Activated T-cell treated with anti-CD3 and anti-CD28 coated beads for 1 hour (primary cell): ENCODE data around the gene ADD2.
A peak's percentile ranks its signal among the peaks of the same experiment; 100 is the strongest.
"Not testable (repeated sequence)": the region's sequence is repeated elsewhere in the genome, so short reads cannot be mapped to it uniquely, and the experiment has no call there.

Source experiments
- DNase-seq: peaks from one replicate; pipeline ENCODE4 v3.0.0-alpha.2; 2020; ENCODE audit warnings: low read depth

The ADD2 gene

GRCh38 chr2:70673041-70673647 lies 94.9 kb downstream of the ADD2 start:
- DNase-seq, result no peak

GRCh38 chr2:70671092-70671675 lies 96.8 kb downstream of the ADD2 start:
- DNase-seq, result no peak

DNA sequence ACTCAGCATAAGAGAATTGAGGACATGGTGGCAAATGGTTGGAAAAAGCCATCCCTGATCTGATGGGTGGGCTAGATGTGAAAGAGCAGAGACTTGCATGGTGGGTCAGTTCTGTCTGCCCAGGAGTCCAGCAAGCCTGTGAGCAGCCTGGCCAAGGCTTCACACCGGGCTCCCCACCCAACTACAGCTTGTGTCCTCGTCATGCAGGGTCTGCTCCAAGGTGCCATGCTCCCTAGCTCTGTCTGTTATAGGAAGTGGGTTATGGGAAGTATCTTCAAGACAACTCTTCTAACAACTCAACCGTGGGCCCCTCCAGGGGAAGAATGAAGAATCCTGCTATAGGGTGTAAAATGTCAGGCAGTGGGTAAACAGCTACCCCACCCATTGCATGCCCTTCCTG lies 97.4 kb downstream of the ADD2 start:
- no peak for DNase-seq

- DNase-seq, result no peak
Observed at GRCh38 chr2:70670202-70670601, 97.8 kb downstream of the ADD2 start.

DNA sequence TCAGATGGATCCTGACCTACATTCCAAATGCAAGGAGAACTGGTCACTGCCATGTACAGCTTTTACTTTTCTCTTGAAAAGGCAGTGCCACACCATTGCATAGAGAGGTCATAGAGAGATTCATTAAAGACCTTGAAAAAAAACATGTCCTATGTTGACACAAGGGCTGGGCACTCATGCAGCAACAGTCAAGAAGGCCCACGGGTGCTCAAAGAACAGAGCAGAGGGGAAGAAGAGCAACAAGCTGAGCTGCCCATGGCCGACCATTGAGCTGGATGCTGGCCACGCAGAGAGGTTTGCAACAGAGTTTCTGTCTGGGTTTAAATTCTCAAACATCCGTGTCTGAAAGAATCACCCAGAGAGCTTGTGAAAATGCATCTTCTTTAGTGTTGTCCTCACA lies 99.1 kb downstream of the ADD2 start:
- DNase-seq, result no peak

DNA sequence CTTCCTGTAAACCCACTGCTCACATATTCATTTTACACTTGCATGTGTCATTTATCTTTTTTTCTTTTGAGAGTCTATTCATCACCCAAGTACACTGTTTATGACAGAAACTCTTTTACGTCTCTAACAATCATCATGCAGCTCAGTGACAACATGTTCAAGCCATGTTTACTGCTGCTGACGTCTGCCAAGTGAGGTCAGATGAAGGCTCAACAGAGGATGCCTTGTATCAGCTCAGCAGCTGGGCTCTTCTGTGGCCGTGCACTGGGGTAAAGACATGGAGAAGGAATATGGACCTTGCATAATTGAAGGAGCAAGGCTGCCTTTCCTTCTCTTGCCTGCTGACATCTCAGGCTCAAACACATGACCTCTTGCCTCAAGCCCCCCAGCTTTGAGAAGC lies 99.6 kb downstream of the ADD2 start:
- no peak for DNase-seq

GRCh38 chr2:70664525-70664924 lies 103.5 kb downstream of the ADD2 start:
- no peak for DNase-seq

- DNase-seq, result no peak
Observed at GRCh38 chr2:70663411-70663810, 104.6 kb downstream of the ADD2 start.

- no peak for DNase-seq
Observed at GRCh38 chr2:70659551-70659950, 108.4 kb downstream of the ADD2 start.

GRCh38 chr2:70658476-70658875 lies 109.5 kb downstream of the ADD2 start:
- DNase-seq, result no peak

- DNase-seq, result no peak
Observed at GRCh38 chr2:70657246-70657645, 110.8 kb downstream of the ADD2 start.

DNA sequence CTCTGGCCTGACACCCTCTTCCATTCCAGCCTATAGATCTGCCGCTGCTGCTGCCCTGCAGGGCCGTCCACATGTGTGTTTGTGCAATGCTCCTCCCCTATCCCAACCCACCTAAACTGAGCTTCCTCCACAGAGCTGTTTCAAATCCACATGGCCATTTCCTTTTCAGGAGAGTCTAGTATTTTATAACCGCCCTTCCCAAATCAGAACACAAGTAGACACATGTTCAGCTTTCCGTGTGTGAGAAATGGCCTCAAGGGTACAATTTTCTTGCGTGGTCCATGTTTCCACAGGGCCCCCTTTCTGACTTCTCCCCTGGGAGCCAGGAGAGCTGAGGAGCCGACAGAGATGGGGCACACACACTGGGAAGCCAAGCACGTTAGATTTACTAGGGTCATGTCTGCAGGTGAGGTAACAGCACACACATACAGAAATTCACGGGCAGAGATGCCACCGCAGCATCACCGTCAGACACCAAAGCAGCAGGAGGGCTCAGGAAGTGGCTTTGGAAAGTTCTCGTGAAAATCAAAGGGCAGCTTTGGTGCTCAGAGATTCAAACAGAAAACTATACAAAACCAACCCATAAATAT lies 111.5 kb downstream of the ADD2 start:
- DNase-seq, result peak; percentile 14

GRCh38 chr2:70655786-70656185 lies 112.2 kb downstream of the ADD2 start:
- no peak for DNase-seq

- not testable (repeated sequence) for DNase-seq
Observed at GRCh38 chr2:70655211-70655610, 112.8 kb downstream of the ADD2 start.

GRCh38 chr2:70651727-70652126 lies 116.3 kb downstream of the ADD2 start:
- DNase-seq, result no peak

GRCh38 chr2:70651014-70651413 lies 117.0 kb downstream of the ADD2 start:
- DNase-seq, result no peak

DNA sequence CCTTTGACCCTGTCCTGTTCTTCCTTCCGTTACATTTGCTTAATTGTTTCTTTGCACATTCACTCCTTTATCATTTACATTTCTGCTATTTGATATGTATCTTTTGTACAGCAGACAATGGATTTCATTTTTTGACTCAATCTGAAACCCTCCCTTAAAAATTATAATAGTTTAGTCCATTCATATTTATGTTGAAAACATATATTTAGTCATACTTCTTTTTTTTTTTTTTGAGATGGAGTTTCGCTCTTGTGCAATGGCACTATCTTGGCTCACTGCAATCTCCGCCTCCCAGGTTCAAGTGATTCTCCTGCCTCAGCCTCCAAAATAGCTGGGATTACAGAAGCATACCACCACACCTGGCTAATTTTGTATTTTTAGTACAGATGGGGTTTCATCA lies 119.0 kb downstream of the ADD2 start:
- DNase-seq, result no peak

DNA sequence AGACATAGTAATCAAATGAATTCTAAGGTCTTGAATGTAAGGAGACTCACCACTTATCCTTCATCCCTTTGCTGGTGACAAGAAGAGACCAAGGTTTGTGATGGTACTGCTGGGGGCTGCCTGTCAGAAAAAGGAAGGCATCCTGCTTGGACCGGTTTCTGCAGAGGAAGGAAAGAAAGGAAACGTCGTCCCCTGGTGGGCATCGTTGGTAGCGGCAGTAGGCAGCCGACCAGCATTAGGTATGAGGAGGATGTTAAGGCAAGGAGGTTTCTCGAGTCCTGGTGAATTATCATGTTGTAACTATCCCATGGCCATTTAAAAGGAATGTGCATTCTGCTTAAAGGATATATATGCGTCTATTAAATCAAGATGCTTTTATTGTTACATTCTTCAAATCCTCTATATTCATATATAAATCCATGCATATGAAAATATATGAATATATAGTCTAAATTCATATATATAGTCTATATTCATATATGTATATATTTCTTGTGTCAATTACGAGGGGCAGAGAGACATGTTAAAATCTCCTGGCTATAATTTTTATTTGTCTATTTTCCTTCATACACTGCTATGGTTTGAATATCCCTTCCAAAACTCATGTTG lies 120.0 kb downstream of the ADD2 start:
- peak; percentile 63 for DNase-seq

- DNase-seq, result no peak
Observed at GRCh38 chr2:70646420-70646818, 121.6 kb downstream of the ADD2 start.

DNA sequence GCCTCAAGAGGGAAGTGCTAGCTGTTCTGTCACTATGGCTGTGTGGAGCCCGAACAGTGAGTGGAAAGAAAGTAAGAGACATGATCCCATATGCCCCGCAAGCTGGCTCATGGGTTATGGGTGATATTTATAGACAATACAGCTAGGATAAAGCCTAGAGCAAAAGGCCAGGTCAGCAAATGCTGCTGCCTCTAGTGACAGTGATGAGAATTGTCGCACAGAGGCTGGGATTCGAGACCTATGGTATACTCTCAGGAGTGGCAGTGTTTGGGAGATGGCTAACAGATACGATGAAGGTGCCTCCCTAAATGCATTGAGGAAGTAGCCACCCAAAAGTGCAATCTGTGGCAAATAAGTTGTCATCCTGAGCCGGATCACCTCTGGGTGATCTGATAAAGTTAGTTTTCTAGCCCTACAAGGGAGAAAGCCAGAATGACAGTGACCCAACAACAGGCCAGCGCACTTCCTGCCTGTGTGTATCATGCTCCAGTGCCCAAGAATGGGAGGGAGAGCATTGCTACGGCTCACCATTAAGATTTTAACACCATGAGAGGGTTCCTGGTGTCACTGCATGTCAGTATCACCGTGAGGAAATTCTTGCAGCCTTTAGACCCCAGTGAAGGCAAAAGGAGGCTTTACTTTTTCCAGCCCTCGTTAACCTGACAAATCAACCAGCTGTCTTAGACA lies 122.1 kb downstream of the ADD2 start:
- no peak for DNase-seq

DNA sequence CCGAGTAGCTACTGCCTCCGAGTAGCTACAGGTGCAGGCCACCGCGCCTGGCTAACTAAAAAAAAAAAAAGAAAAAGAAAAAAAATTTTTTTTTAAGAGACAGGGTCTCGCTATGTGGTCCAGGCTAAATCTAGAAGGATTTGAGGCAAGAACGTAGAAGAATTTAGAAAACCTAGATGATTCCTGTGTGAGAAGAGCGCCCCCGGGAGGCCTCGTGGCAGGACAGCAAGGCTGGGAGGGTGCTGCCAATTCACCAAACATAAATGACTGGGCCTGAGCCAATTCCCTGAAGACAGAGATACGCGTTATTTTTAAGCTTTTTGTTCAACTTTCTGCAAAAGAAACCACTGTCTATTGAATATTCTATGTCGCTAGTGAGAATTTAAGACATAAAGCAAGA lies 124.3 kb downstream of the ADD2 start:
- DNase-seq, result no peak

DNA sequence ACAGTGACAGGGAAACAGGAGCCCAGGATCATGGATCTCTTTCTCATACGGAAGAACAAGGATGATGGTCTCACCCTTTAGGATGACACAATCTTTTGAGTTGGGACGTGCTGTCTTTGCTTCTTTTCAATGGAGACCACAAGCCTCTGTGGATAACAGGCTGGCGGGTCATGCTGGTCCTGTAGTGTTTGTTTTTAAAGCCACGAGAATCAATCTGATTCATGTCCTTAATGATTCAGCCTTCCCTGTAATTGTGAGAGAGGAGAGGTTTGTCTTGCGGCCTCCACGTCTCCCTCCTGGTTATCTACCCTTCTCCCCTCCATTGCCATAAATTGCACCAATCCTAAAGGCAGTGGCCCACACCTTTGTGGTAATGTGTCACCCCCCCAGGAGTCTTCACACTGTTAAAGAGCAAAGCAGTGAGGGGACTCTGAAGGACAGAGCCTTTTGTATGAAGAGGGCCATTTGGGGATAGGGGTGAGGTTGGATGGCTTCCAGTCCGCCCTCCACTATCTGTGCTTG lies 126.7 kb downstream of the ADD2 start:
- DNase-seq, result no peak
